CD14-positive monocyte (primary cell): ENCODE data around the gene TMEM51. TPM values are rescaled to one million over a fixed set of nuclear protein-coding genes. Genes with fewer than 3 reads are reported as not detected.

Source experiments
- DNase-seq, 3 donors: peaks; one replicate each; pipeline ENCODE4 v3.0.0-alpha.2; 2011 to 2022
- H2AFZ ChIP-seq: 2 replicates; pipeline ENCODE4 v1.6.0; 2012; ENCODE audit warnings: mild to moderate bottlenecking, low read depth, low read length, inconsistent platforms; ENCODE audit not compliant: insufficient read depth, poor library complexity, severe bottlenecking
- H3K27ac ChIP-seq, 2 donors: 1 replicate in 1 of 2; 2 replicates in 1 of 2; pipeline ENCODE4 v1.5.1; 2012 to 2013; ENCODE audit warnings: low read length in 2 of 2, control low read depth in 1 of 2, inconsistent platforms in 1 of 2, low read depth in 1 of 2, mild to moderate bottlenecking in 1 of 2
- H3K27me3 ChIP-seq, 2 donors: one replicate each; pipeline versions ENCODE4 v1.6.0 to v1.6.1; 2011 to 2013; ENCODE audit warnings: low read length in 2 of 2; ENCODE audit not compliant: control insufficient read depth in 2 of 2, insufficient read depth in 2 of 2
- H3K36me3 ChIP-seq, 2 donors: replicated peaks in 1 of 2; 1 replicate in 1 of 2; 2 replicates in 1 of 2; pipeline versions ENCODE4 v1.5.1 to v1.6.1; 2012 to 2013; ENCODE audit warnings: low read length in 2 of 2, control low read depth in 1 of 2, inconsistent platforms in 1 of 2, mild to moderate bottlenecking in 1 of 2; ENCODE audit not compliant: insufficient read depth in 2 of 2, control insufficient read depth in 1 of 2
- H3K4me1 ChIP-seq, 2 donors: 1 replicate in 1 of 2; 2 replicates in 1 of 2; pipeline versions ENCODE4 v1.5.1 to v1.6.1; 2012 to 2013; ENCODE audit warnings: low read length in 2 of 2, control low read depth in 1 of 2, inconsistent platforms in 1 of 2, mild to moderate bottlenecking in 1 of 2, moderate library complexity in 1 of 2; ENCODE audit not compliant: insufficient read depth in 2 of 2, control insufficient read depth in 1 of 2
- H3K4me2 ChIP-seq: replicated peaks from 2 replicates; pipeline ENCODE3; 2012; ENCODE audit warnings: low read length, moderate library complexity, mild to moderate bottlenecking; ENCODE audit not compliant: poor library complexity, severe bottlenecking; ENCODE audit errors: extremely low read depth
- H3K4me3 ChIP-seq, 3 experiments: fragments of 200-600 bp in 1 of 3; sonication (generic) in 1 of 3; replicated peaks in 1 of 3; 1 replicate in 2 of 3; 2 replicates in 1 of 3; pipeline ENCODE4 v1.5.1; 2011 to 2013; ENCODE audit warnings: low read length in 3 of 3, mild to moderate bottlenecking in 3 of 3, control low read depth in 2 of 3, low read depth in 2 of 3, inconsistent platforms in 1 of 3, moderate library complexity in 1 of 3
- H3K79me2 ChIP-seq: 2 replicates; pipeline ENCODE4 v1.6.0; 2012; ENCODE audit warnings: mild to moderate bottlenecking, control low read depth, inconsistent platforms, low read length, moderate library complexity; ENCODE audit not compliant: insufficient read depth
- H3K9ac ChIP-seq: 2 replicates; pipeline ENCODE4 v1.6.0; 2017; ENCODE audit warnings: low read length, mild to moderate bottlenecking; ENCODE audit not compliant: insufficient read depth, poor library complexity, severe bottlenecking
- H3K9me3 ChIP-seq, 2 donors: replicated peaks in 1 of 2; 1 replicate in 1 of 2; 2 replicates in 1 of 2; pipeline versions ENCODE4 v1.5.1 to v1.6.1; 2012 to 2013; ENCODE audit warnings: low read length in 2 of 2, control low read depth in 1 of 2; ENCODE audit not compliant: control insufficient read depth in 1 of 2, insufficient read depth in 1 of 2
- H4K20me1 ChIP-seq: 2 replicates; pipeline ENCODE4 v1.6.0; 2012; ENCODE audit warnings: mild to moderate bottlenecking, low read length, control low read depth, moderate library complexity; ENCODE audit not compliant: insufficient read depth
- H3K27ac Mint-ChIP-seq, 7 donors: one replicate each; pipeline ENCODE4 v1.8.0; 2020; ENCODE audit warnings: mild to moderate bottlenecking in 7 of 7, mixed read lengths in 7 of 7, moderate library complexity in 6 of 7, inconsistent platforms in 2 of 7
- H3K27me3 Mint-ChIP-seq, 3 donors: one replicate each; pipeline ENCODE4 v1.8.0; 2021 to 2022; ENCODE audit warnings: low read depth in 3 of 3, mild to moderate bottlenecking in 3 of 3, mixed read lengths in 3 of 3, moderate library complexity in 3 of 3, inconsistent platforms in 1 of 3
- H3K36me3 Mint-ChIP-seq, 2 donors: one replicate each; pipeline ENCODE4 v1.8.0; 2020; ENCODE audit warnings: mixed read lengths in 2 of 2, inconsistent platforms in 1 of 2, mild to moderate bottlenecking in 1 of 2
- H3K4me1 Mint-ChIP-seq: one replicate; pipeline ENCODE4 v1.8.0; 2020; ENCODE audit warnings: mild to moderate bottlenecking, mixed read lengths
- H3K4me3 Mint-ChIP-seq, 2 donors: one replicate each; pipeline ENCODE4 v1.8.0; 2020; ENCODE audit warnings: mild to moderate bottlenecking in 2 of 2, mixed read lengths in 2 of 2, moderate library complexity in 1 of 2
- H3K9me3 Mint-ChIP-seq, 7 donors: one replicate each; pipeline ENCODE4 v1.8.0; 2020 to 2022; ENCODE audit warnings: mixed read lengths in 7 of 7, mild to moderate bottlenecking in 6 of 7, moderate library complexity in 6 of 7, inconsistent platforms in 2 of 7
- CTCF ChIP-seq: fragments of 200-600 bp; IDR thresholded peaks from one replicate; pipeline ENCODE4 v1.8.0; 2022; ENCODE audit warnings: antibody characterized with exemption, mild to moderate bottlenecking
- whole genome bisulfite sequencing: methylation state at CpG from one replicate; pipeline ENCODE4 v1.1.5; 2013; ENCODE audit warnings: missing lambda C conversion rate; ENCODE audit not compliant: insufficient coverage; 5-methylcytosine and 5-hydroxymethylcytosine counted together
- intact Hi-C, 2 donors: fragments of 100-400 bp; cut with micrococcal nuclease; formaldehyde crosslinking; loops; one replicate each; pipeline versions ENCODE4 v1.15.0 to v1.15.1; 2023
- polyA plus RNA-seq, 3 donors: library from polyadenylated mRNA; depleted of rRNA in 1 of 3; unstranded in 2 of 3; stranded (reverse) in 1 of 3; fragments of 300-500 nt in 2 of 3; fragments of >200 nt in 1 of 3; fragmentation: Illumina TruSeq in 2 of 3; gene quantifications; 1 replicate in 2 of 3; 2 replicates in 1 of 3; pipeline ENCODE4 v1.2.3, GENCODE V29; 2012 to 2021

The TMEM51 gene
- polyA plus RNA-seq, 3 donors: 1.2 to 2.5 (median 2.1) TPM

DNA sequence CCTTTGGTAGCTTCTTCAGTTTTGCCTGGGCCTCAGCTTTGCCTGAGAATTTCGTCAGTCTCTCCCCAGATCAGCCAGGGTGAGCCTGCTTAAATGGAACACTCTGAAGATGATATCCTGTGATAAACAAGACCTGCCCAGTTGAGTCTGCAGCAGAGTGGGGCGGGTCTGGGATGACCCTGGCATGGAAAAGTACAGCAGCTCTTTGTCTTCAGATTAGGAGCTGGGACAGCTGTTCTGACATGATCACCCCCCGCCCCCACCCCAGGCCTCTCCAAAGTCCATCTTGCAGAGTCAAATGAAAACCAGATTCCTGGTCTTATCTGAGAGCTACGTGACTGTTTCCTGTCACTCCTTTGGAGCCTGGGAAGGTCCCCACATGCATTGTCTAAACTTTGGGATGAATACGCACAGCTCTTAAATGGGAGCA lies 2.2 kb upstream of the TMEM51 start:
- Mint-ChIP-seq H3K36me3 (peaks cover 3 to 9% of the 10 kb centered on the region in 2 donors), H3K4me1 (peaks cover 40% of the 10 kb centered on the region), H3K27me3 (peaks cover 44 to 51% (median 51%) of the 10 kb centered on the region in 3 donors), H3K4me3 (no peak overlapping the region), H3K9me3 (peaks cover 0 to 6% (median 3%) of the 10 kb centered on the region in 7 donors), H3K27ac (no peak overlapping the region)
- H3K27ac ChIP-seq: no peak overlapping the region
- H3K4me1 ChIP-seq: peaks cover 43 to 46% of the 10 kb centered on the region in 2 donors
- H3K27me3 ChIP-seq: peaks cover 15 to 16% of the 10 kb centered on the region in 2 donors
- no peak overlapping the region for H2AFZ ChIP-seq
- H3K9ac ChIP-seq: no peak overlapping the region
- TF ChIP-seq CTCF: no peak
- H3K36me3 ChIP-seq: no peaks in the 10 kb centered on the region
- DNase-seq: no peak
- H4K20me1 ChIP-seq: no peaks in the 10 kb centered on the region
- 82% methylated on average over 4 of the region's 5 CpGs for WGBS
- intact Hi-C loops: loop anchor here in 1 of 2 donors (5.0 kb wide), 1 partner anchor 121 kb away; no protein-coding TSS in a partner anchor
- no peak overlapping the region for H3K4me2 ChIP-seq
- no peak overlapping the region for H3K4me3 ChIP-seq
- H3K9me3 ChIP-seq: no peaks in the 10 kb centered on the region
- H3K79me2 ChIP-seq: no peaks in the 10 kb centered on the region

- Mint-ChIP-seq H3K4me1 (peaks cover 38% of the 10 kb centered on the region), H3K9me3 (peaks cover 0 to 6% (median 3%) of the 10 kb centered on the region in 7 donors), H3K4me3 (peak overlapping the region in 1 of 2 donors; percentile 94), H3K27me3 (peaks cover 48 to 52% (median 51%) of the 10 kb centered on the region in 3 donors), H3K36me3 (peaks cover 3 to 9% of the 10 kb centered on the region in 2 donors), H3K27ac (no peak overlapping the region)
- DNase-seq: no peak
- no peaks in the 10 kb centered on the region for H3K79me2 ChIP-seq
- intact Hi-C loops: loop anchor here (2.0 to 5.0 kb wide), 2 partner anchors 120 to 121 kb away; no protein-coding TSS in a partner anchor
- TF ChIP-seq CTCF: no peak
- no CpG with 5 or more reads among the region's 3 CpGs for WGBS
- H3K4me3 ChIP-seq: peak overlapping the region in 1 of 3 experiments; percentile 74
- no peaks in the 10 kb centered on the region for H3K36me3 ChIP-seq
- H3K9ac ChIP-seq: no peak overlapping the region
- no peak overlapping the region for H2AFZ ChIP-seq
- H3K9me3 ChIP-seq: no peaks in the 10 kb centered on the region
- no peak overlapping the region for H3K27ac ChIP-seq
- no peaks in the 10 kb centered on the region for H4K20me1 ChIP-seq
- H3K4me2 ChIP-seq: no peak overlapping the region
- peaks cover 40 to 41% of the 10 kb centered on the region in 2 donors for H3K4me1 ChIP-seq
- peaks cover 15 to 16% of the 10 kb centered on the region in 2 donors for H3K27me3 ChIP-seq
These were observed 1.7 kb upstream of the TMEM51 start for GRCh38 chr1:15151871-15152270.
